RWPE1 (cell line): ENCODE measurements around the gene OLIG1.

Source experiments
- CTCF ChIA-PET: fragments of 350-600 bp; sonication (Branson Sonifier 250); formaldehyde crosslinking; extraction: SDS; loops from one replicate; lab custom pipeline; 2021; lab: Yijun Ruan, JAX
- POLR2A ChIA-PET: fragments of 400-600 bp; formaldehyde crosslinking; extraction: SDS; loops from one replicate; lab custom pipeline; 2020; ENCODE audit warnings: antibody characterized with exemption; ENCODE audit not compliant: low non-redundant PET; lab: Yijun Ruan, JAX
- DNase-seq: peaks from one replicate; pipeline ENCODE4 v3.0.0; 2012; ENCODE audit warnings: low spot score
- H3K27ac ChIP-seq: fragments of 450-650 bp; 2 replicates; pipeline ENCODE4 v1.5.1; 2017
- TF ChIP-seq, protein P1 (sequence below): fragments of 450-650 bp; conservative IDR thresholded peaks from 2 replicates; pipeline ENCODE4 v1.5.1; 2017; ENCODE audit warnings: low read depth, mild to moderate bottlenecking

Gene OLIG1

DNA sequence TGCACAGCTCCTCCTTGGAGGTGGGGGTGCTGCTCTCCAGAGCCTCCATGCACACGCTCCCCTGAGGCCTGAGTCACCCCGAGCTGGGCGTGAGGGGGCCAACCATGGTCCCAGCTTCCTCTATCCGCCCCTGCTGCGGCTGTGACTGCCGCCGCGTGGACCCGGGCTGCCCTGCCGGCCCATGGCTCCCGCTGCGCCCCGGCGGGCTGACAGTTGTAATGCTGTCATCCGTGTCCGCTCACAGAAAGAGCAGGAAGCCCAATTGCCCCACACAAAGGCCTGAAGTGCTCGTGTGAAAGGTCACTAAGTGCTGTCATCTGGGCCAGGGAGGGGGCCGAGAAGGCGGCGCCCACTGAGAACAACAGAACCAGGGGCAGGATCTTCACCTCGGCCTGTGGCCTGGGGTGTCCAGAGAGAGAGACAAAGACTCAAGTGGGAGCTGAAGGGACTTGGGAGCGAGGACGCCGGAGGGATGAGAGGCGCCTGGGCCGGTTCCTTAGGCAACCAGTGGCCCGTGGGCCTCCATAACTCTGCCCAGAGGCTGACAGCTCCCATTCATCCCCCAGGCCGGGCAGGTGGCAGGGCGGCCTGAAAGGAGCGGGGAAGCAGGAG, 31.5 kb downstream of the OLIG1 start:
- no peak overlapping the region for H3K27ac ChIP-seq
- CTCF ChIA-PET, result interaction anchor here (0.8 kb wide), 1 partner anchor 77 kb away, joined by 3 read pairs; no protein-coding TSS in a partner anchor
- POLR2A ChIA-PET, result no interaction called here
- TF ChIP-seq, protein P1, sequence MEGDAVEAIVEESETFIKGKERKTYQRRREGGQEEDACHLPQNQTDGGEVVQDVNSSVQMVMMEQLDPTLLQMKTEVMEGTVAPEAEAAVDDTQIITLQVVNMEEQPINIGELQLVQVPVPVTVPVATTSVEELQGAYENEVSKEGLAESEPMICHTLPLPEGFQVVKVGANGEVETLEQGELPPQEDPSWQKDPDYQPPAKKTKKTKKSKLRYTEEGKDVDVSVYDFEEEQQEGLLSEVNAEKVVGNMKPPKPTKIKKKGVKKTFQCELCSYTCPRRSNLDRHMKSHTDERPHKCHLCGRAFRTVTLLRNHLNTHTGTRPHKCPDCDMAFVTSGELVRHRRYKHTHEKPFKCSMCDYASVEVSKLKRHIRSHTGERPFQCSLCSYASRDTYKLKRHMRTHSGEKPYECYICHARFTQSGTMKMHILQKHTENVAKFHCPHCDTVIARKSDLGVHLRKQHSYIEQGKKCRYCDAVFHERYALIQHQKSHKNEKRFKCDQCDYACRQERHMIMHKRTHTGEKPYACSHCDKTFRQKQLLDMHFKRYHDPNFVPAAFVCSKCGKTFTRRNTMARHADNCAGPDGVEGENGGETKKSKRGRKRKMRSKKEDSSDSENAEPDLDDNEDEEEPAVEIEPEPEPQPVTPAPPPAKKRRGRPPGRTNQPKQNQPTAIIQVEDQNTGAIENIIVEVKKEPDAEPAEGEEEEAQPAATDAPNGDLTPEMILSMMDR, result no peak
- DNase-seq, result no peak

DNA sequence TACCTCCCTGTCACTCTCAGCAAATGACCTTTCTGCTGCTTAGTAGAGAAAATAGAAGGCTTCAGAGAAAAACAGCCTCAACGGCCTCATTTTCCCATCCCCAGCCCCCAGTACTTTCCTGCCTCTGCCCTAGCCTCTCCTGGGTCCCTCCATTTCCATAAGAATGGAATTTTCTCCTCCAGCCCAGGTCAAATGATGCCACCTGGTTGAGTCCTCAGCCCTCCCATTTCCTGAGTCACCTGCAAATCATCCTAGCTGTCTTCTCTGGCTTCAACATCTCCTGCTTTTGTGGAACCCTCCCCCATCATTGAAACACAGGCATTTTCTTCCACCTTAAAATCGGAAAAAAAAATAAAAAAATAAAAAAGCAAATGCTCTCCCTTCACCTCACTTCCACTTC, 35.1 kb downstream of the OLIG1 start:
- POLR2A ChIA-PET, result no interaction called here
- CTCF ChIA-PET, result no interaction called here
- no peak overlapping the region for H3K27ac ChIP-seq
- DNase-seq, result no peak
- TF ChIP-seq, protein P1, result no peak

DNA sequence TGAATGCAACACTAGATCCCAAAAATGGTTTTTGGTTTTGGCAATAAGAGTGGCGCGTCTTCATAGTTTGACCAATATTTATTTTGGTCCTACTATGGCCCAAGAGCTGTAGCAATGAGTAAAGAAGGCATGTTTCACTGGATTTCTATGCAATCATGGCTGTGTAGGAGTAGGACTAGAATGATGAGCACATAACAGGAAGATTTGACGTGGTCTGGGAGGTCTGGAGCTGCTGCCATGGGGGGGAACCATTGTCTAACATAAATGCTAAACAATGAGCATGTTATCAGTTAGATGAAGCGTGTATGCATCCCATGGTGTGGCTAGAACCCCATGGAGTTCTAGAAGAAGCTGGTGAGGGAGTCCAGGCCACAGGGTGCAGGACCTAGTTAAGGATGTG, 38.3 kb downstream of the OLIG1 start:
- H3K27ac ChIP-seq, result no peak overlapping the region
- CTCF ChIA-PET, result no interaction called here
- POLR2A ChIA-PET, result no interaction called here
- no peak for DNase-seq
- TF ChIP-seq, protein P1, result no peak

DNA sequence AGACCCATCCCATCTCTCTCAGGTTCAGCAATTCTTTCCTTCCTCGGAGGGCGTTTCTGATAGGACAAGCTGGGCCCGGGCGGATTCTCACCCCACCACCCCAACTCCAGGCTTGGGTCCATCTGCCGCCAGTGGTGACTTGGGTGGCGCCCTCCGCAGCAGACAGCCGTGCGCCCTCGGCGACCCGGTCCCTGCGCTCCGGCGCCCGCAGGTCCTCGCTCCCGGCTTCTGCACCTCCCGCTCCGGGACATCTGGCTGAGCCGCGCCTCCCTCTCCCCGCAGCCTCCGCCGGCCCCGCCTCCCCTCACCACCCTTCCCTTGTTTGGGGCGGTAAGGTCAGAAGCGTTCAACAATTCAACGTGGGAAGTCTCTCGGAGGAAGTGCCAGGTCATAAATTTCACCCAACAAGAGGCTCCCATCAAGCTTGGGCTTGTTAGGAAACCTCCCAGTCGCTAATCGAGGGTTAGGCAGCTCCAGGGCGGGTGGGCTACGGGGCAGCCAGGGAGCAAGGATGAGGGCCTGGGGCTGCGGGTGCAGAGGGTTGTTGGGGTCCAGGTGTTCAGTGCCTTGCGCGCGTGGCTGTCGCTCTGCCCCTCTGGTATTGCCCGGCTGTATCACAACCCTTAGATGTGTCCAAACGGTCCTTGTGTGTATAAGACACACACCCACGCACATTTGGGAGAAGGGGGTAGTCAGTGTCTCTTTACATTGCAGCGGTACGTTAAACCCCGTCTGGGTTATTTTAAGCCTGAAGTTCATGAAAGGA, 39.8 kb downstream of the OLIG1 start:
- ChIA-PET POLR2A (no interaction called here), CTCF (interaction anchor here (0.6 kb wide), 2 partner anchors 31 to 43 kb away, joined by 3 to 5 read pairs; no protein-coding TSS in a partner anchor)
- no peak overlapping the region for H3K27ac ChIP-seq
- TF ChIP-seq, protein P1, result no peak
- DNase-seq, result peak; percentile 25

DNA sequence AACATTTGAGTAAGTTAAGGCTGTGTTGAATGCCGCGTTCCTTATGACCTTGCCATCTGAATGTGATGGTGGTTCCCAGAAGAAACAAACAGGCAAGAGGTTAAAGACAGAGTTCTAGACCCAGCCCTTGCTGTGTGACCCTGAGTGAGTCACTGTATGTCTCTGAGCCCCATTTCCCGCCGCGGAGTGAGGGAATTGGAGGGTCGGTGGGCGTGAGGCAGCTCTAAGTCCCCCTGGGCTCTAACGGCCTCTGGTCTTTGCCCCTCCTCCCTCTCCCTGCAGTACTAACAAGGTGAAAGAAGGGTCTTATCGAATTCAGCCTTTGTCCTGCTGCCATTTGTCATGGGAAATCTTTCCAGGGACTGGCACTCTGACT, 40.4 kb downstream of the OLIG1 start:
- no peak for DNase-seq
- TF ChIP-seq, protein P1, result no peak
- ChIA-PET POLR2A (no interaction called here), CTCF (interaction anchor here (0.6 kb wide), 1 partner anchor 42 kb away, joined by 3 read pairs; no protein-coding TSS in a partner anchor)
- no peak overlapping the region for H3K27ac ChIP-seq

DNA sequence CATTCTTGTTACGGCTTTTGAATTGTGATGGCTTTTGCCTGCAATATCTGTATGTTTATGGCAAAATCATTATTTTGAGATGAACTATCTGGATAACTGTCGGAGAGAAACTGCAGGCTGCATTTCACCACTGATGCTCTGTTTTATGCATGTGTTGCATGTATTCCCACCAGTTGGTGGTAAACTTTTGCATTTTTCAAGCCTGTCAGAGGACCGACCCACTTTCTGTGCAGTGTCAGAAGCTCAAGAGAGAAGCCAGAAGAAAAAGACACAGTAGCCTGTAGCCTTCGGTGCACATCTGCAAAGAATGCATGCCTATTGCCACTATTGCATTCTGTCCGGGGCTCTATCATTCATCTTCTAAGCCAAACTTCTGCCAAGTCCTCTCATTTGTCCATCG, 41.6 kb downstream of the OLIG1 start:
- CTCF ChIA-PET, result no interaction called here
- TF ChIP-seq, protein P1, result no peak
- H3K27ac ChIP-seq, result no peak overlapping the region
- DNase-seq, result no peak
- POLR2A ChIA-PET, result no interaction called here
